PC-3 (cell line): ENCODE data around the gene COL4A1. TPM values are rescaled to one million over a fixed set of nuclear protein-coding genes. Genes with fewer than 3 reads are reported as not detected.

Experiments
- ATAC-seq: fragments of 200-7000 bp; cut with Tn5 transposase; 2 replicates; pipeline ENCODE4 v1.9.1; 2020; ENCODE audit warnings: mild to moderate bottlenecking, moderate library complexity
- BruUV-seq: library from RNA; stranded (reverse); fragments of 400-500 nt; replicated peaks from 2 replicates; lab custom pipeline; 2021; lab: Mats Ljungman, UMichigan
- CTCF ChIA-PET: fragments of 300-600 bp; sonication (Branson Sonifier 250); formaldehyde crosslinking; loops from one replicate; lab custom pipeline; 2022; ENCODE audit warnings: antibody characterized with exemption; lab: Charles Lee
- POLR2A ChIA-PET: fragments of 300-600 bp; sonication (Branson Sonifier 250); formaldehyde crosslinking; loops from one replicate; lab custom pipeline; 2022; ENCODE audit warnings: antibody characterized with exemption; ENCODE audit not compliant: unreplicated experiment; lab: Charles Lee
- DNase-seq: peaks from one replicate; pipeline ENCODE4 v3.0.0-alpha.2; 2015
- H2AFZ ChIP-seq: fragments of 300-600 bp; sonication (generic); 2 replicates; pipeline ENCODE4 v1.6.0; 2016; ENCODE audit warnings: antibody characterized with exemption, low read length
- H3F3A ChIP-seq: fragments of 300-600 bp; sonication (generic); one replicate; pipeline ENCODE4 v1.6.0; 2017; ENCODE audit warnings: antibody characterized with exemption, low read length, control low read depth, mild to moderate bottlenecking; ENCODE audit not compliant: unreplicated experiment
- H3K27ac ChIP-seq: fragments of 300-600 bp; sonication (generic); 2 replicates; pipeline ENCODE4 v1.5.1; 2016; ENCODE audit warnings: mild to moderate bottlenecking, low read length
- H3K27me3 ChIP-seq: fragments of 300-600 bp; sonication (generic); 2 replicates; pipeline ENCODE4 v1.6.1; 2016; ENCODE audit warnings: low read length, mixed read lengths
- H3K36me3 ChIP-seq: fragments of 300-600 bp; sonication (generic); 2 replicates; pipeline ENCODE4 v1.6.1; 2016; ENCODE audit warnings: low read depth, mixed run types, low read length, mixed read lengths
- H3K4me1 ChIP-seq: fragments of 300-600 bp; sonication (generic); 2 replicates; pipeline ENCODE4 v1.5.1; 2016; ENCODE audit warnings: low read length; ENCODE audit not compliant: insufficient read depth
- H3K4me2 ChIP-seq: fragments of 300-600 bp; sonication (generic); 2 replicates; pipeline ENCODE4 v1.6.0; 2016; ENCODE audit warnings: low read length
- H3K4me3 ChIP-seq: fragments of 300-600 bp; sonication (generic); 2 replicates; pipeline ENCODE4 v1.5.1; 2016; ENCODE audit warnings: mild to moderate bottlenecking, low read length, mixed read lengths
- H3K79me2 ChIP-seq: fragments of 300-600 bp; sonication (generic); 2 replicates; pipeline ENCODE4 v1.6.1; 2017; ENCODE audit warnings: low read length, mixed read lengths
- H3K9ac ChIP-seq: fragments of 300-600 bp; sonication (generic); 2 replicates; pipeline ENCODE4 v1.6.0; 2016; ENCODE audit warnings: mild to moderate bottlenecking, low read length
- H3K9me2 ChIP-seq: fragments of 300-600 bp; sonication (generic); replicated peaks from 2 replicates; pipeline ENCODE4 v1.6.1; 2016; ENCODE audit warnings: mixed run types, low read length, mixed read lengths
- H3K9me3 ChIP-seq: fragments of 300-600 bp; sonication (generic); 2 replicates; pipeline ENCODE4 v1.6.1; 2016; ENCODE audit warnings: low read length, mixed read lengths
- H4K20me1 ChIP-seq: fragments of 300-600 bp; sonication (generic); 2 replicates; pipeline ENCODE4 v1.6.1; 2016; ENCODE audit warnings: low read length, mixed read lengths
- CTCF ChIP-seq: fragments of 300-600 bp; sonication (generic); conservative IDR thresholded peaks from 2 replicates; pipeline ENCODE4 v1.5.1; 2017; ENCODE audit warnings: antibody characterized with exemption, low read depth, mild to moderate bottlenecking, low read length
- EZH2 ChIP-seq: fragments of 300-600 bp; sonication (generic); IDR thresholded peaks from one replicate; pipeline ENCODE4 v1.6.1; 2017; ENCODE audit warnings: antibody characterized with exemption, mild to moderate bottlenecking, low read length; ENCODE audit not compliant: unreplicated experiment
- EZH2phosphoT487 ChIP-seq: fragments of 300-600 bp; sonication (generic); IDR thresholded peaks from 2 replicates; pipeline ENCODE4 v1.6.1; 2018; ENCODE audit warnings: mild to moderate bottlenecking, antibody characterized with exemption, low read length, borderline replicate concordance
- intact Hi-C: fragments of 100-400 bp; cut with micrococcal nuclease; formaldehyde crosslinking; loops from 2 replicates; pipeline ENCODE4 v1.9.0; 2023
- total RNA-seq: library from RNA; depleted of rRNA; stranded (reverse); fragments of >200 nt; gene quantifications from 2 replicates; pipeline ENCODE4 v1.2.3, GENCODE V29; 2014

COL4A1 gene
- total RNA-seq, 1 experiment from 2014 or later: 48.7 TPM

GRCh38 chr13:110211046-110211445, 95.9 kb downstream of the COL4A1 start:
- Histone ChIP-seq H3K36me3 (no peaks in the 10 kb centered on the region), H3F3A (no peaks in the 10 kb centered on the region), H3K9ac (no peak overlapping the region), H3K4me2 (no peak overlapping the region), H3K27me3 (no peaks in the 10 kb centered on the region), H3K27ac (no peak overlapping the region), H3K9me2 (no peaks in the 10 kb centered on the region), H3K79me2 (no peaks in the 10 kb centered on the region), H3K9me3 (no peaks in the 10 kb centered on the region), H4K20me1 (no peaks in the 10 kb centered on the region), H3K4me3 (no peak overlapping the region), H3K4me1 (no peaks in the 10 kb centered on the region), H2AFZ (no peak overlapping the region)
- no peak for ATAC-seq
- no TSS peak for BruUV-seq
- DNase-seq: no peak
- CTCF ChIA-PET: no interaction called here
- TF ChIP-seq EZH2phosphoT487 (no peak), CTCF (no peak), EZH2 (no peak)
- POLR2A ChIA-PET: no interaction called here
- intact Hi-C loops: no loop called here

GRCh38 chr13:110210604-110210985, 96.4 kb downstream of the COL4A1 start:
- ATAC-seq (no peak), DNase-seq (no peak)
- Histone ChIP-seq H3K9ac (no peak overlapping the region), H3K27me3 (no peaks in the 10 kb centered on the region), H3K4me2 (no peak overlapping the region), H3K9me3 (no peaks in the 10 kb centered on the region), H4K20me1 (no peaks in the 10 kb centered on the region), H3K36me3 (no peaks in the 10 kb centered on the region), H2AFZ (no peak overlapping the region), H3K4me3 (no peak overlapping the region), H3F3A (no peaks in the 10 kb centered on the region), H3K9me2 (no peaks in the 10 kb centered on the region), H3K4me1 (no peaks in the 10 kb centered on the region), H3K79me2 (no peaks in the 10 kb centered on the region), H3K27ac (no peak overlapping the region)
- TF ChIP-seq EZH2: no peak
- no peak for TF ChIP-seq EZH2phosphoT487
- no peak for TF ChIP-seq CTCF
- intact Hi-C loops: no loop called here
- ChIA-PET CTCF (no interaction called here), POLR2A (no interaction called here)
- no TSS peak for BruUV-seq

- no peaks in the 10 kb centered on the region for H3K4me1 ChIP-seq
- intact Hi-C loops: no loop called here
These were observed 96.9 kb downstream of the COL4A1 start for GRCh38 chr13:110209950-110210603.

More at GRCh38 chr13:110209950-110210603, 96.9 kb downstream of the COL4A1 start:
- H3K36me3 ChIP-seq: no peaks in the 10 kb centered on the region
- BruUV-seq: no TSS peak
- no peaks in the 10 kb centered on the region for H3K27me3 ChIP-seq
- ChIA-PET CTCF (no interaction called here), POLR2A (no interaction called here)
- no peak overlapping the region for H3K27ac ChIP-seq
- no peak for ATAC-seq
- H3F3A ChIP-seq: no peaks in the 10 kb centered on the region
- H3K9me2 ChIP-seq: no peaks in the 10 kb centered on the region
- no peak overlapping the region for H3K9ac ChIP-seq
- no peak overlapping the region for H2AFZ ChIP-seq
- DNase-seq: peak; percentile 10
- no peaks in the 10 kb centered on the region for H4K20me1 ChIP-seq
- no peak overlapping the region for H3K4me3 ChIP-seq
- H3K79me2 ChIP-seq: no peaks in the 10 kb centered on the region
- TF ChIP-seq EZH2phosphoT487 (no peak), CTCF (no peak), EZH2 (no peak)
- H3K4me2 ChIP-seq: no peak overlapping the region
- no peaks in the 10 kb centered on the region for H3K9me3 ChIP-seq
